Epithelial cell of prostate (primary cell): Measurements from ENCODE around the gene CAMK2G.
"Not testable (repeated sequence)": the region's sequence is repeated elsewhere in the genome, so short reads cannot be mapped to it uniquely, and the experiment has no call there.

Source experiments
- DNase-seq: peaks from one replicate; pipeline ENCODE4 v3.0.0-alpha.2; 2011; ENCODE audit warnings: low read depth, low spot score
- H3K27ac ChIP-seq: fragments of 450-650 bp; 2 replicates; pipeline ENCODE4 v1.5.1; 2017; ENCODE audit warnings: mild to moderate bottlenecking

The CAMK2G gene

GRCh38 chr10:73843261-73843660, 31.1 kb downstream of the CAMK2G start:
- no peak overlapping the region for H3K27ac ChIP-seq
- no peak for DNase-seq

- no peak for DNase-seq
- H3K27ac ChIP-seq, result no peak overlapping the region
These were observed 32.0 kb downstream of the CAMK2G start for GRCh38 chr10:73842349-73842748.

GRCh38 chr10:73841526-73842285, 32.6 kb downstream of the CAMK2G start:
- no peak for DNase-seq
- H3K27ac ChIP-seq, result no peak overlapping the region

GRCh38 chr10:73841061-73841421, 33.3 kb downstream of the CAMK2G start:
- no peak for DNase-seq
- no peak overlapping the region for H3K27ac ChIP-seq

- H3K27ac ChIP-seq, result no peak overlapping the region
- DNase-seq, result no peak
These were observed 33.8 kb downstream of the CAMK2G start for GRCh38 chr10:73840403-73841060.

- H3K27ac ChIP-seq, result no peak overlapping the region
- DNase-seq, result no peak
These were observed 34.3 kb downstream of the CAMK2G start for GRCh38 chr10:73840056-73840402.

GRCh38 chr10:73839276-73839966, 34.9 kb downstream of the CAMK2G start:
- no peak overlapping the region for H3K27ac ChIP-seq
- DNase-seq, result no peak

GRCh38 chr10:73838827-73839226, 35.5 kb downstream of the CAMK2G start:
- DNase-seq, result no peak
- no peak overlapping the region for H3K27ac ChIP-seq

GRCh38 chr10:73838008-73838567, 36.3 kb downstream of the CAMK2G start:
- H3K27ac ChIP-seq, result no peak overlapping the region
- DNase-seq, result no peak

GRCh38 chr10:73837072-73837471, 37.3 kb downstream of the CAMK2G start:
- H3K27ac ChIP-seq, result no peak overlapping the region
- no peak for DNase-seq

- H3K27ac ChIP-seq, result no peak overlapping the region
These were observed 37.9 kb downstream of the CAMK2G start for GRCh38 chr10:73836427-73836980.

GRCh38 chr10:73829090-73829489, 45.3 kb downstream of the CAMK2G start:
- not testable (repeated sequence) for H3K27ac ChIP-seq, DNase-seq

More at GRCh38 chr10:73836427-73836980, 37.9 kb downstream of the CAMK2G start:
- DNase-seq, result no peak

GRCh38 chr10:73828161-73828560, 46.2 kb downstream of the CAMK2G start:
- no peak overlapping the region for H3K27ac ChIP-seq
- no peak for DNase-seq

- DNase-seq, result no peak
- H3K27ac ChIP-seq, result no peak overlapping the region
These were observed 46.8 kb downstream of the CAMK2G start for GRCh38 chr10:73827346-73828089.

- no peak overlapping the region for H3K27ac ChIP-seq
- DNase-seq, result no peak
These were observed 50.1 kb downstream of the CAMK2G start for GRCh38 chr10:73824146-73824725.

- H3K27ac ChIP-seq, result no peak overlapping the region
- DNase-seq, result no peak
These were observed 51.0 kb downstream of the CAMK2G start for GRCh38 chr10:73823391-73823790.

GRCh38 chr10:73819513-73820093, 54.8 kb downstream of the CAMK2G start:
- DNase-seq, result no peak
- H3K27ac ChIP-seq, result peak overlapping the region; percentile 28

GRCh38 chr10:73819081-73819480, 55.3 kb downstream of the CAMK2G start:
- no peak overlapping the region for H3K27ac ChIP-seq
- DNase-seq, result no peak

GRCh38 chr10:73818402-73818801, 56.0 kb downstream of the CAMK2G start:
- DNase-seq, result no peak
- H3K27ac ChIP-seq, result no peak overlapping the region
